ENCODE data around the gene MYOZ2.

Gene MYOZ2

DNA sequence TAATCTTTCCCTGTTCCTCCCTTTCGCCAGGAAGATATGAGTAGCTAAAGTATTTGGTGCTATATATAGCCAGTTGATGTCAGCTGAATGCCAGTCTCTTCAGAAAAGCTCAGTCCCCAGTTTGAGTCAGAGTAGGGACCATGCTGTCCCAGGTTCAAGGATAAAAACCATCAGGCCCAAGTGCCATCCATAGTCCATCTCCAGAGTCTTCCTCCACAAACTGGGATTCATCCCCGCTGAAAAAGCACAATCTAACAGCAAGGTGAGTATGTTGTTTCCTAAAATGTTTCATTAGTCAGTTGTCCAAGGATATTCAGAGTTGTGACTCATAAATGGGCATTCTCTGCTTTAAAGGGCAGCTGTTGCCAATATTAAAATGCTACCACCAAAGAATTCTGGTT is at the start of gene MYOZ2:
MYOZ2 (plus strand) TSS at position 112 of the 401 bp plus-strand sequence. CDS start 694 bp downstream, outside the sequence.
- FAIRE-seq: no peak

DNA sequence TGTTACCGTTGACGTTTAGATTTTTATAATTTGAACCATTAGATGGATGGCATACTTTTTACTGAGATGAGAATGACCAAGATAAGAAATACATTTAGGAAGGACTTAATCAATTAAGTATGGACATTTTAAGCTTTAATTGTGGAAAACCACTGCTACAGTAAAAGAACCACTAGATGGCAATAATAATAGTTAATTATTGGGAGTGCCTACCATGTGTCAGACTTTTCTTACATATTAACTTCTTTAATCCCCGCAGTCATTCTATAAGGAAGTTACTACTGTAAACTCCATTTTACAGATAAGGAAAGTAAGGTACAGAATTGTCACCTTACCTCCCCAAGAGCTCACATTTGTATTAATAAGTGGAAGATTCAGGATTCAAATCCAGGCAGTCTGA is 48.5 kb upstream of the MYOZ2 start:
- FAIRE-seq: no peak

DNA sequence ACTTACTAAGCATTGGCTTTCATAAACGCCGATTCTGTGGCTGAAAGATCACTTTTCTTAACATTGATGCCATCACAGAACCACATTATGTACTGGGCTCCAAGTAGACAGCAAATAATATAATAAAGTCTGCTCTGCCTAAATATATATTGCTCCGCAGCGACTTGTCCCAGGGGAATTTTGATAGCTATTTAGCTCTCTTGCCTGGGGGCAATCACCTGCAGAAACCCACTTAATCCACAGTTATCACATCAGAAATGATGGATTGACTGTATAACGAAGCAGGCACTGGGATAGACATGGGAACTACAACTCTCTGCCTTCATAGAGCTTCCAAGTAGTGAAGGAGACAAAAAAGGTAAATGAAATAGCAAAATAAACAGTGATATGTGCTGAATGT is 48.0 kb upstream of the MYOZ2 start:
- no peak for FAIRE-seq

DNA sequence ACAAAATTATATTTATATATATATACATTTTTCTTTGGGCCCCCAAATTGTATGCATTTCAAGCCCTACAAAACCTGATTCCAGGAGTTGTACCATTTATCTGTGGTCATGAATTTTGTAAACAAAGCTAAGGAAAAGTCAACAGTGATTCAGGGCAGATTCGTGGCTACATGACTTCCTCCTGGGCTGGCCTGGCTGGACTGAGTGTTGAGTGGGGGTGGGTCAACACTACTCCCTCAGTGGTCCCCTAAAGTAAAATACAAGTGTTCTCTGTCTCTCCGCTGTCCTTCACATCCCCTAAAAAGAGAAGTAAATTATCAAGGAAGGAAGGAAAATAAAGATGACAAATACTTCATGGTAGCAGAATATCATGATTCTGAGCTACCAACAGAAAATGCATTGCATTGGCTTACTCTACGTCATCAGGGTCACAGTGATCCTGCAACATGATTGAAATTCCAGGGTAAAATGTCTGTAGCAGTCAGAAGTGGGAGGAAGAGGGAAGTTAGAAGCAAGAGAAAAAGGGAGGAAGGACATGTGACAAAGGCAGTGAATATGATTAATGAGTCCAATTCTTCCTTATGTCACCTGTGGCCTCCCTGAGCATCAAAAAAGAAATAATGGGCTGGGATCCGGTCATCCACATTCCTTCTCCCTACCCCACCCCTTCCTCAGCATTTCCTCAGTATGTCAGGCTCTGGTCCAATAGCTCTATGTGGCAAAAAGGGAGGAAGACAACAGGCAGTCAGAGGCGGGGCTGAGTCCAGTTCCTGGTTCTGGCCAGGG is 42.4 kb upstream of the MYOZ2 start:
- FAIRE-seq: no peak

DNA sequence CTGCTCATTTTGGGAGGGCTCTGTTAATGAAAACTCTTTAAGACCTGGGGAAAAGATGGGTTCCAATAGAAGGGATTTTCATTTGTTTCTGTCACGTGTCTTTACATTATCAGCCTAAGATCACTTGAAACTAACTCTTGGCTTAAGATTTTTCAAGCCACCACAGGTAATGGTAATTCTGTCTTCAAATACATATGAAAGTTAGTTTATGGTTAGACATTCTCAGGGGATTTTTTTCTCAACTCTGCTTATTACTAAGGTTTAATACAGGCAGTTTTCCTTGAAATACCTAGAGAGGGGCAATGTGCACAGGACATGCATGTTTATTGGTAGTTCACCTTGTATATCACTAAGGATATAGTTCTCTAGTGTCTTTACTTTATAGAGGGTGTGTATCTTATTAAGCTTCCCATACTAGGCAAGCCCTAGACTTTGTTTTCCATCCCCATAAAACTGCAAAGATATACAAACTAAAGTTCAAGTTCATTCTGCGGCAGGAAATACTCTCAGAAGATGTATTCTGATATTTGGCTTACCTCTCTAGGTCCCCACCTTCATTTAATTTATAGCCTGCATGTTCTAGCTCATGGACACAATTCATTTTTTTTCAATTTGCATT is 38.2 kb upstream of the MYOZ2 start:
- no peak for FAIRE-seq

DNA sequence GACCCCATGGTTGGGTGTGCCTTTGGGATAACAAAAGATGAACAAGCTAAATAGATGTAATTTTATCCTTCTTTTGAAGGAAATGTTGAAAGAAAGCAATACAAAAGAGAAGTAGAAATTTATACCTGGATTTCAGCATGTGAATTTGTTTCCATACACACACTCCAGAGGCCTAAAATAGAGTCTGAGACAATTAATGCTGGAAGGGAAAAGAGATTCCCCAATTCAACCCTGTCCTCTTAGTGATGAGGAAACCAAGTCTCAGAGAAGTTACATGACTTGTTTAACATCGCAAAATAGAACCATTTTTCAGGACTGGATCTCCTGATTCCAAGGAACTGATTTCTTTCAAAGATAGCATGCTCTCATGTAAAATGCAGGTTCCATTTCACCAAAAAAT is 37.3 kb upstream of the MYOZ2 start:
- no peak for FAIRE-seq

DNA sequence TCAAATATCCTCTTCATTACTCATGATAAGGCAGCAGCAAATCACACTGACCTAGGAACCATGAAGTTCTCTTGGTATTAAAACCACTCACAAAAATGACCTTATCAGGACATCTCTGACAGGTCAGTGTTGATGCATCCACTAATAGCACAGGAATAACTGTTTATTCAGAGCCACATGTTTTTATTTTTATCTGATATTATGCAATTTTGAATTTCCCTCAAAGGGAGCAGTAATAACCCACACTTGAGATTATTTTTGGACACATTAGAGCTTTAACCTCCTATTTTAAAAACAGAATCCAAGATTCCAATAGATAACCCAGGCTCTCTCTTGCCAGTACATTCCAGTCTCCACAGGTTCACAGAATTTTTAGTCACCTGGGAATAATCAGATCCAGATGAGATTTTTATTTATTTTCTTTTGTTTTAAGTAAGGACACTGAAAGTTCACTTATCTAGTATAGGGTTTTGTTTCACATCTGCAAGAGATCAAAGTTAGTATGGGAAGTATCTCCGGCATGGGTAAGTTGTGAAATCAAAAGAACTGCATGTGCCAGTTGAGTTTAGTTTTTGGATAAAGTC is 36.3 kb upstream of the MYOZ2 start:
- FAIRE-seq: no peak

DNA sequence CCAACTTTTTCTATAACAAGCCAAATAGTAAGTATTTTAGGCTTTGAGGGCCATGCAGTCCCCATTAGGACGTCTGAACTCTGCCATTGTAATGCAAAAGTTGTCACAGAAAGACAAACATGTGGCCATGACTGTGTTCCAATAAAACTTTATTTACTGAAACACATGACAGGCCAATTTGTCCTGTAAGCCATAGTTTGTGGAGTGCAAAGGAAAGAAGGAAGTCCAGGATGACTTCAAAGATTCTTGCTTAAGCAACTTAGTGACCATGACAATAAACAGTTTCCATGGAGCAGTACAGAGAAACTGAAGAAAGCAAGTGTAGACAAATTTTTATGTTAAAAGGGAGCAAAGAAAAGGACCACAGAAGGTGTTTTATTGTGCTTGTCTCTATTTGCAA is 35.0 kb upstream of the MYOZ2 start:
- FAIRE-seq: no peak

DNA sequence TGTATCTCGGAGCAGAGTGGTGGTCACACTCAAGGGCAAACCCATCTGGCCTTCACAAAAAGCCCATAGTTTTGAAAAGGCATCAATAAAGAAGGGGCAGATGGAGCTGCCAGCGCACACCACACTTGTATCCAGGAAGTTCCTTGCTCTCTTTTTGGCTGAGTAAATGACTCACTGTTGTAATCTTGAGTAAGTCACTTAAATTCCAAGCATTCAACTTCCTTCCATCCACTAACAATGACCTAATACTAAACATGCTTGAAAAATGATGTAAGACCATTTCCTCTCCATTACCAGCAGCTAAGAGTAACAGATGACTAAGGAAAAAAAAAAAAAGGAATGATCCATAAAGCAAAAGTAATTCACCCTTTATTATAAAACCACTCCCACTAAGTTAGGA is 32.4 kb upstream of the MYOZ2 start:
- peak; percentile 24 for FAIRE-seq

DNA sequence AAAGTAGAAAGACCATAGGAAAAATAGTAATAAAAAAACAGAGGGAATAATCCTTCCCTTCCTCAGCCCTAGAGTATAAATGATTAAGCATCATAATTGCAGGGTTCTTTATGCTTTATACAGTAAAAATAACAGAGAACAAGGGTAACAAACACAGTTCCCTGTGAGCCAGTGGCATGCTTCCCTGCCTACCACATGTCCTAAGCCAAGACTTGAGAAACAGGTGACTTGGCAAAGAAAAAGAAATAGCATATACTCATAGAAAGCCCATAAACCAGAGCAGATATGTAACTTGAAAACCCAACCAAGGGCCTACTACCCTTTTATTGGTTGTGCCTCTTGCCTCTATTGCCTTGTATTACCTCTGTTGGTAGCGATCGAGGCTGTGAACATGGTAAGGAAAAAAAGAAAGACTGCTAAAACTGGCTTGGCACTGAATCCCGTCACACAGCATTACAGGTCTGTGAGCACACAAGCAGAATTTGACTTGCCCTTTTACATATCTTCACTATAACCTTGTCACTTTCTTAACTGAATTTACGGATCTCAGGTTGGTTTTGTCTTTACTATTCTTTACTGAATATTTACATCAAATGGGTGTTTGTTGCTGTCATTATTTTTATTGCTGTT is 30.9 kb upstream of the MYOZ2 start:
- no peak for FAIRE-seq

DNA sequence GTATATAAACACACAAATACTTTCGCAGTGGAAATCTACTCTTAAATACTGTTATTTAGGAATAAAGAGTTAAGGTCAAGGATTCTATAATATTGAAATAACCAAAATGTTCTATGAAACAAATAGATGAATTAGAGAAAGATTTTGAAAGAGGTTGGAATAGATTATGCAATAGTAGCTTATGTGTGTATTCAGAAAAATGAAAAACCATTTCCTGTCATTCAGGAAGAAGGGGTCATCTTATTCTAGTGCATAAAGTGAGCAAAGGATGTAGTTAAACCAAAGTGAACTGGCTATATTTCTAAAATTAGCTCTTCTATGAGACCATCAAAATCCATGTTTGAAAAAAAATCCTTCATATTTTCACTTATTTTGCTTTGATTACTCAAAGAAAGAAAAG is 30.0 kb upstream of the MYOZ2 start:
- no peak for FAIRE-seq

DNA sequence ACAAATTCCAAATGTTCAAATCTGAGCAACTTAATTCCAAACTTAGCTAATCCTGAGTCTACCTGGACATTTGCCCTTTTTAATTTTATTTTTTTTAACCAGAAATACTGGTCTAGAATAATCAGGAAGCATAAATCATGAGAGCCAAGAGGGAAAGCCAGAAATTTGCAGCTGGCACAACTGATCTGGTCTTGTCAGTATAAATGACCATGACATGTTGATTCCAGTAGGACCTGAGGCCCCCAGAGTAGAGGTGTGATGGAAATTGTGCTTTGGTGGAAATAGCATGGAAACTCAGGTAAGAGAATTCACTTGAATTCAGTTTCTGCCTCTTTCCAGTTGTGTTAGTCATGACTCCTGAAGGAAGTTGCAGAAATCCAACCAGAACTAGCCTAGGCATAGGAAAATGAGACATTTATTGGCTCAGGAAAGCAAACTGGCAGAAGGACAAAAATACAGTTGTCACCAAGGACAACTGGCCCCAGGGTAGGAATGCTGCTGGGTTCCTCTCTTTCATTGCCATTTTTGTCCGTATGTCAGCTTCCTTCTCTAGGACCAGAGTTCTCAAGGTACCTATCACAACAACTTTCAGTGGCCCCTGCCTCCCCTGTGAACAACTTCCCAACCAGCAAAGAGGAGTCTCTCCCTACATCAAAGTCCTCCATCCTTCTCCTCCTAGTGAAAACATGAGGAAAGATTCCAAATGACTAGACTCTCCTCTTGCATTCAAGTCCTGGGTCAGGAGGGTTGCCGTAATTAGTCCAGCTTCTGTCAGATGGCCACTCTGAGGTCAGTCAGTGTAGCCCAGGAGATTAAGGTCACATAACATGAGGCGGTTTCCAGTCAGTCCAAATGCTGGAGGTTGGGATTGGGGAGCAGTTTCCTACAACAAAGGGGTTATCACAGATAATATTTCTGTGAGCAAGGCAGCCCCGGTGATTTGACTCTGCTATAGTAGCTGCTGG is 29.3 kb upstream of the MYOZ2 start:
- no peak for FAIRE-seq

DNA sequence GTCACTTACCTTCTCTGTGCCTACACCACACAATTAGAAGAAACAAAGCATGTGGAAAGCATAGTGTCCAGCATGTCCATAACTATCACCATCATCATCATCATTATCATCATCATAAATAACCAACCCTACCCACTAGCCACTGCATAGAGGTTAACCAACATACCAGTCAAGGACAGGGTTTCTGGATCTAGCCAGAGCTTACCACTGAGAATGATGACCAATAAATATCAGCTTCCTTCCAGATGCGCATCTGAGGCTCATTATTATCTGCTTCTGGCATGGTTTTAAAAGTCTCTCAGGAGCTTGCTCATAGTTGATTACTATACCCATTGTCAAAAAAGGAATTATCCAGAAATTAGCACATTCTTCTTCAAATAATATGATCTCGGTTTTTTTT is 25.5 kb upstream of the MYOZ2 start:
- no peak for FAIRE-seq

DNA sequence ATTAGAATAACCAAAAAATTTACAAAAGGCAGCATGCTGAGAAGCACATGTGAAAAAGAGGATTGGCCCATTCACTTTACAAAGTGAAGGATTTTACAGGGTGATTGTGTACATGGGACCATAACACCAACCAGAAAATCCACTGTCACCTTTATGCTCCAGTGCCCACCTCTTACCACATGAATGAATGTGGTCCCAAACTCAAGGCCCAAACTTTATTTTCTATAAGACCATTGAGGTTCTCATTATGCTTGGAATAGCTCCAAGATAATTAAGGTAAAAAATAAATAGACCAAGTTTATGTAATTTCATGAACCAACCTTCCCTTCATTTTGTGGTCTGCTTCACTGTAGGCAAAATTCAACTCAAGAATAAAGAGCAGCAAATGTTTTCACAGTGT is 24.3 kb upstream of the MYOZ2 start:
- FAIRE-seq: no peak

DNA sequence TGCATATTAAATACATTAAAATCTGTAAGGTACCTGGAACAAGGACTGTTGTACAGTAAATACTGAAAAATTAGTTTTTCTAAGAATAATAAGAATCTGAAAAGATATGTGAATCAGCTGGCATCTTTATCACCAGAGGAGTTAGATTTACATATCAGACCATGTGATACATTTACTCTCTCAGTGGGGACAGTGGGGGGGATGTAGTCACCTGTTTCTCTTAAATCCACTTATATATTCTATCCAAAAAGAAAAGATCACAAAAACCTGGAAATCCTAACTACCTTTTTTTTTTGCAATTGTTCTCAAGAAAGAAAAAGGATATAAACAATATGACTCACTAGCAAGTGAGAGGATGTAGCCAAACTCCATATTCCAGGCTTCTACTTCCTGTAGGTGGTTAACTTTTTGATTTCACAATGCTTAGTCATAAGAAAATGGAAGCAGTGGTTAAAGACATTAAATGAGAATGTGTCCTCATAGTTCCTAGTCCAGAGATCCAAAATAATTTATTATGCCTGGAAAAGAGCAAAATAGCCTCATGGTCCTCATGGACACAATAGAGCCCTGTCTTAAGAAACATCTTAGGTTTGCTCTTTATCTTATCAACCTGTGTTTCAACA is 22.5 kb upstream of the MYOZ2 start:
- no peak for FAIRE-seq

DNA sequence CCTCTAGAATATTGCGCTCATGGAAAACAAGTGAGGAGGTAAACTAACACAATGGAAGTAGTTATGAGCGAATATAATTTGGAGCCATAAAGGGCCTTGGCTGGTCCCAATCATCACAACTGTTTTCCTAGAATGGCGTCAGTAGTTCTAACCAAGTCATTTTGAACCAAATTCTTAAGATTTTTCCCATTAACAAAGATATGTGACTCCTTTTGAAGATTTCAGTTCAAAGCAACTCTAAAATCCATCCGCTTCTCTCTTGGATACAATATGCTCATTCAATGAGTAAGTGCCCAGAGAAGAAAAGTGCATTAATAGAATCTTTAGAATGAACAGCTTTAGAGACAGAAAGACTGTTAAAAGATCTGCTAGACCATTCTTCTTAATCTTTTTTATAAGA is 19.6 kb upstream of the MYOZ2 start:
- no peak for FAIRE-seq

DNA sequence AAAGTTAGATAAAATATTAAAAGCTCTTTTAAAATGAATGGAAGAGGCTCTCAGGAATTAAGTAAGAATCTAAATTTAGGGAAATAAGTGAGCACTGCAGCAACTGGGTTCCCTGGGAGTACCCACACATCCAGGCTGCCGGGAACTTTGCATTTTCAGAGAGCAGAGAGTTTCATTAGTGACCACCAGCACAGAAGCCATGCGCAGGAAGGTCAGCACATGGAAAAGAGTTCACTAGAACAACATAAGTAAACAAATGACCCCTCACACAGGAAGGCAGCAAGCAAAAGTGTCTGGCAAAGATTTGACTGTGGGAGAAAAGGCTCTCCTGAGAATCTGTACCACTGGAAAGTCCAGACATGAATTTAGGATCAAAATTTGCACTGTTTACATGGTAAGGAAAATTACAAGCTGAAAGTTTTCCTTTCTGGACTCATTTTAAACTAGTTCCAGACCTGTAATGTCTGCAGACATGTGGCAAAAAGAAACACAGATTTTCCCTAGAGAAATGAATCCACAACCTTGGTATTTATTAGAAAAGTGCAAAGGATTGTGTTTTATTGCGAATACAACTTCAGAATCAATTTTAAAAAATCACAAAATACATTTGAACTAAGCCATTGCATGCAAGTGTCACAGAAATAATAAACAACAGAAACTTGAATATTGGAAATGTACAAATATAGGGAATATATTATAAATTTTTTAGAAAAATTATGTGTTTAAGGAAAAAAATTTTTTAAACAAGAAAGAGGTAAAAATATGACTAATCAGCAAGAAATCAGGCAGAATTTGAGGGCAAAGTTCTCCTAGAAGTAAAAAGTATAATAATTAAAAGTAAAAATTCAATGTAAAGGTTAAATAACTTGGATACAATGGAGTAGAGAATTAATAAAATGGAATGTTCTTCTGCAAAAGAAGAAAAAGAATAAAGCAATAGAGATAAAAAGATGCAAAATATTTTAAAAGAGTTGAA is 18.4 kb upstream of the MYOZ2 start:
- peak; percentile 72 for FAIRE-seq

DNA sequence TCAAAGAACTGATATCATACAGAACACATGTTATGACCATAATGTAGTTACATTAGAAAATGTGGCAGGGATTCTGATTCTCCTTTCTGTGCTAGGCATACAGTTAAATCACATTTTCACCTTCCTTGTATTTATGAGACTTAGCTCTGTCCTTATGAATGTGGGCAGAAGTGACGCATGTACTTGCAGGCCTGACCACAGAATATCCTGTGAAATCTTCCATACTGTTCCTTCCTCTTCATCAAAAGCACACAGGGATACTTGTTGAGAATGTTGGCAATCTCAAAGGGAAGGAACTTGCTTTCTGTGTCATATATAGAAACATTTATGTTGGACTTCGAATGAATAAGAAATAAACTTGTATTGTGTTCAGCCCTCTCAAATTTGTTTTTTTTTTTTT is 17.2 kb upstream of the MYOZ2 start:
- FAIRE-seq: no peak

DNA sequence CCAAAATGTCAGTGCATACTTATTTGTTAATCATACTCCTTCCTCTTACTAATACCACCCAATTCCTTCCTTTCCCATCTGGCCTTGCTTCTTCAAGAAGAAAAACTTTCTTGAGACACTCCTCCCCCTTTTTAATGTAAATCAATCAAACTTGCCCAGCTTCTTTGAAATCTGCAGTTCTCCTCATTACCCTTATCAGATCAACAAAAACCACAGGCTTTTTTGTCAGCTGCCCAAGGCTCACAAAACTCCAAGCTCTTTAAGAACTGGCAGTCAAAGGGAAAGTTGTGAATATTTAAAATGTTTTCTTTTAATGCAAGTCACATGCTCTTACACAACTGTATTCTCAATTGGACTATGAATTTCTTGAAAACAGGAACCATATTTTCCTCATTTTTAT is 11.3 kb upstream of the MYOZ2 start:
- FAIRE-seq: no peak

DNA sequence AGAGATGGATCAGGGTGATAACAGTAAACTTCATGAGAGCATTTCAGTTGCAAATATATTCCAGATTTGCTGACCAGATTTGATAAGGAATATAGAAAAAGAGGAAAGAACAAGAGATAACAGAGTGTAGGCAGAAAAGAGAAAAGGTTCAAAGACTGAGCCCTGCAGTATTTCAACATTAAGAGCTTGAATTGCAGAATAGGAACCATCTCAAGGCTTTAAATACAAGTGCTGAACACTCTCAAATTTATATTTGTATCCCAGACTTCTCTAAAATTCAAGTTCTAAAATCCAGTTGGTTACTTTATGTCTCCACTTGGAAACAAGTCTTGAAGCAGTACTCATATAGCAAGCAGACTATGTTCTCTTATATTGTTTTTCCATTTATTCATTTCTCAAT is 9.7 kb upstream of the MYOZ2 start:
- no peak for FAIRE-seq

DNA sequence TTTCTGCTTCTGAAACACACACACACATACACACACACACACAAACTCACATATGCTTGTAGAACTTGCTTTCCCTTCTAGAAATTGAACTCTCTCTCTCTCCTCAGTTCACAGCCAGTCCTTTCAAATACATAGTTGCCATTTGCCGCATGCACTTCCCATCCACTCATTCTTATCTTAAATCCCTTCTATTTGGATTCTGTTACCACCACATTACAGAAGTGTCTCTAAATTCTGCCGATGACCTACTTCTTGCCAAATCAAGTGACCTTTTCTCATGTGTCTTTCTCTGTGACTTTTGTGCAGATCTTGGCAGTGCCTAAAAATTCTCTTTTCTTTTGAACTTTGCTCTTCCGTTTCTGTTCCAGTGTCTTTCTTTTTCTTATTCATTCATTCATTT is 7.5 kb upstream of the MYOZ2 start:
- FAIRE-seq: no peak

Measured in islet of Langerhans (tissue), 1 donor.